ENCODE results near the gene TSPAN11.

DNA sequence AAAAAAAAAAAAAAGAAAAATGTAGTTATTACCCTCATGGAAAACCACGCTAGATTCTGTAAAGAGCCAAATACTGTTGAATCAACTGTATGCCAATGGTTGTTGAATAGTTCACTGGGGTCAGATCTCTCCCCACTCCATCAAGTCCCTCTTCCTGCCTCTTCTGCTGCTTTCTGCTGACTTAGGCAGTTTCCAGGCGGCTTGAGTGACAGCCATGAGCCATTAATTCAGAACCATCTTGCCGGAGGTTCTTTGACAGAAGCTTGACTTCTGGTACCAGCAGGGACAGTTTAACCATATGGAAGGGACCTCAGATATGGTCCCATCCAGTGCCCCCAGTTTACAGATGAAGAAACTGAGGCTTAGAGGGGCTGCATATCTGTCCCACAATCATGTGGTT is 34.5 kb downstream of the TSPAN11 start:
- TF ChIP-seq, protein P1, sequence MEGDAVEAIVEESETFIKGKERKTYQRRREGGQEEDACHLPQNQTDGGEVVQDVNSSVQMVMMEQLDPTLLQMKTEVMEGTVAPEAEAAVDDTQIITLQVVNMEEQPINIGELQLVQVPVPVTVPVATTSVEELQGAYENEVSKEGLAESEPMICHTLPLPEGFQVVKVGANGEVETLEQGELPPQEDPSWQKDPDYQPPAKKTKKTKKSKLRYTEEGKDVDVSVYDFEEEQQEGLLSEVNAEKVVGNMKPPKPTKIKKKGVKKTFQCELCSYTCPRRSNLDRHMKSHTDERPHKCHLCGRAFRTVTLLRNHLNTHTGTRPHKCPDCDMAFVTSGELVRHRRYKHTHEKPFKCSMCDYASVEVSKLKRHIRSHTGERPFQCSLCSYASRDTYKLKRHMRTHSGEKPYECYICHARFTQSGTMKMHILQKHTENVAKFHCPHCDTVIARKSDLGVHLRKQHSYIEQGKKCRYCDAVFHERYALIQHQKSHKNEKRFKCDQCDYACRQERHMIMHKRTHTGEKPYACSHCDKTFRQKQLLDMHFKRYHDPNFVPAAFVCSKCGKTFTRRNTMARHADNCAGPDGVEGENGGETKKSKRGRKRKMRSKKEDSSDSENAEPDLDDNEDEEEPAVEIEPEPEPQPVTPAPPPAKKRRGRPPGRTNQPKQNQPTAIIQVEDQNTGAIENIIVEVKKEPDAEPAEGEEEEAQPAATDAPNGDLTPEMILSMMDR (IDR thresholded peaks at IDR 0.05; ENCODE audit: insufficient read depth, low read depth, low read length), result no peak
- TF ChIP-seq EZH2 (IDR thresholded peaks at IDR 0.05; ENCODE audit: insufficient read depth, low read length), result no peak

Data from astrocyte (in vitro differentiated cells and primary cell).